GM21576 (cell line): Measurements from ENCODE around the gene FBXO4.

Source experiments
- ATAC-seq: cut with Tn5 transposase; IDR thresholded peaks from one replicate; pipeline ENCODE4 v1.9.1; 2021; ENCODE audit warnings: mild to moderate bottlenecking, moderate library complexity; ENCODE audit not compliant: unreplicated experiment

Gene FBXO4, protein sequence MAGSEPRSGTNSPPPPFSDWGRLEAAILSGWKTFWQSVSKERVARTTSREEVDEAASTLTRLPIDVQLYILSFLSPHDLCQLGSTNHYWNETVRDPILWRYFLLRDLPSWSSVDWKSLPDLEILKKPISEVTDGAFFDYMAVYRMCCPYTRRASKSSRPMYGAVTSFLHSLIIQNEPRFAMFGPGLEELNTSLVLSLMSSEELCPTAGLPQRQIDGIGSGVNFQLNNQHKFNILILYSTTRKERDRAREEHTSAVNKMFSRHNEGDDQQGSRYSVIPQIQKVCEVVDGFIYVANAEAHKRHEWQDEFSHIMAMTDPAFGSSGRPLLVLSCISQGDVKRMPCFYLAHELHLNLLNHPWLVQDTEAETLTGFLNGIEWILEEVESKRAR

DNA sequence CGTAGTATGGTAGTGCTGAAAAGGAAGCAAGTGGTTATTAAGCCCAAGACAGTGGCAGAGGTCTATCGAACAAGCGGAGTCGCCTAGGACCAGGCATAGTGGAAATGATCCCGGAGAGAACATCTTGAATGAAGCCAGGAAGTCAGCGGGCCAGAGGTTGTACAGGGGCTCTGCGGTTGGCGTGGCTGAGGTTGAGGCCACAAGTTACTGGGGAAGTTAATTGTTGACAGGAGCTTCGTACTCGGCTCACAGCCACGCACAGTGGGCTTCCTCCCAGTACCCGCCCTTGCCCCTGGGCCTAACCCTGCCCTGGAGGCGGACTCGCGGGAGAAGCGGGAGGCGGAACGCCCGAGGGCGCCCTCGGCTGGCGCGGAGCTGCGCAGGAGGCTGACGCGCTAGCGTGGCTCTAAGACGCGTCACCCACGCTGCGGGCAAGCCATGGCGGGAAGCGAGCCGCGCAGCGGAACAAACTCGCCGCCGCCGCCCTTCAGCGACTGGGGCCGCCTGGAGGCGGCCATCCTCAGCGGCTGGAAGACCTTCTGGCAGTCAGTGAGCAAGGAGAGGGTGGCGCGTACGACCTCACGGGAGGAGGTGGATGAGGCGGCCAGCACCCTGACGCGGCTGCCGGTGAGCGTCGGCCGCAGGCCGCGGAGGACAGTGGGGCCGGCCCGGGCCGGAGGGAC, at the start of gene FBXO4:
FBXO4 (plus strand) TSS at position 410 of the 683 bp plus-strand sequence; CDS start at position 439, 29 bp downstream.
- peak; percentile 96 for ATAC-seq

GRCh38 chr5:41876678-41877077, 48.4 kb upstream of the FBXO4 start:
- no peak for ATAC-seq

DNA sequence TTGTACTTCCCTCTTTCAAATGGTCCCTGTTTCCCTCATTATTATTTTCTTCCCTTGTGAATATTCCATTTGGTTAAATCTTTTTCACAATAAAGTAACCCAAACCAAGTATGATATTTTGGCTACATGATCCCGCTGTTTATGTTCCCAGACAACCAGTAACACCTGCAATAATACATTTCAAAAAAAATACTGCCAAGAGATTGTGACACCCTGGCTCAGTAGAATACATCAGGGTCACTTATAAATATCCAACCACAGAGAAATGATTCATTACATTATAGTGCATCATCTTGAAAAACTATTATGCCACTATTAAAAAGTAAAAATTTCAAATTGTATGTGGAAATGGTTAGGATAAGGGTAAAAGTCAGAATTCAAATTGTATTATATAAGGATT, 47.7 kb upstream of the FBXO4 start:
- no peak for ATAC-seq

DNA sequence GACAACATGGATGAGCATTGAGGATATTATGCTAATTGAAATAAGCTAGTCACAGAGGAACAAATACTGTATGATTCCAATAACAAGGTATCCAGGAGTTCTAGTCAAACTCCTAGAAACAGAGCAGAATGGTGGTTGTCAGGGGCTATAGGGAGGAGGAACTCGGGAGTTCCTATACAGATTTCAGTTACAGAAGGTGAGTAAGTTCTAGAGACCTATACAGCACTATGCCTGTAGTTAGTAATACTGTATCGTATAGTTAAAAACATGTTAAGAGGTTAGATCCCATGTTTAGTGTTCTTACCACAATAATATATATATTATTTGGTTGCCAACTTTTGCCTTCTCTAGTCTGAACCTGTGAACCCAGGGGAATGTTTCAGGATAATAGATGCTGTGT, 46.9 kb upstream of the FBXO4 start:
- ATAC-seq: no peak

DNA sequence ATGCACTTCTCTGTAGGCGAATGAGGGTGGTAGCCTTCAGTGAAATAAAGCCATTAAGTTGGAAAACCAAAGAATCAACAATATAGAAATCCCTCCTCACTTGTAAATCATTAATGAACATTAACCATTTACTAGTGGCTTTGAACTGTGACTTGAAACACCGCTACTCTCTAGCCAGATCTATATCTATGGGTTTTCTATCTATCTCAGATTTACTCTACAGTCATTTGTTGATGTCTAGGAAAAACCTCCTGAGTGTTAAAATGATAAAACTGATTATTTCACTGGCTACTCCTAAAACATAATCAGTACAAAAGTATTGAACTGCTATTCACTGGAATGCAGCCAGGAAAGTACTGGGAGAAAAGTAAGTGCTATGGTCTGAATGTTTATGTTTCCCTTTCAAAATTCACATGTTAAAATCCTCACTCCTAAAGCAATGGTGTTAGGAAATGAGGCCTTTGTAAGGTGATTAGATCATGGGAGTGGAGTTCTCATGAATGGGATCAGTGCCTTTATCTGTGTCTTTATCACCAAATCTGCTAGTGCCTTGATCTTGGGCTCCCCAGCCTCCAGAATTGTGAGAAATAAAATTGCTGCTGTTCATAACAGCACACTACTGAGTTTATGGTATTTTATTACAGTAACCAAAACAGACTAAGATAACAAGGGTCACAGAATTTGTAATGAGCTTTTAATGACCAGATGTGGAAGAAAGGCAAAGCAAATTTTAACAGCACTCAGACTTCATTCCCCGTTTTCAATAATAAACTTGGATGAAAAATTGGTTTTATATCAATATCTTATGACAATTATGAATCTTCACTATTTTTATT, 46.2 kb upstream of the FBXO4 start:
- no peak for ATAC-seq

DNA sequence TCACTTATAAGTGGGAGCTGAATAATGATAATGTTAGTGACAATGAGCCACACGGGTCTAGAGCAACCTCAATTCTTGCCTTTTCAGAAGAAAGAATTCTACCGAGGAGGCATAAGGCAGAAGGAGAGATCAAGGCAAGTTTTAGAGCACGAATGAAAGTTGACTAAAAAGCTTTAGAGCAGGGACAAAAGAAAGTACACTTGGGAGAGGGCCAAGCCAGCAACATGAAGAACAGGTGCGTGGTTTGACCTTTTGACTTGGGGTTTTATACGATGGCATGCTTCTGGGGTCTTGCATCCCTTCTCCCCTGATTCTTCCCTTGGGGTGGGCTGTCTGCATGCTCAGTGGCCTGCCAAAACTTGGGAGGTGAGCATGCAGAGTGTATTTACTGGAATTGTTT, 42.3 kb upstream of the FBXO4 start:
- no peak for ATAC-seq

DNA sequence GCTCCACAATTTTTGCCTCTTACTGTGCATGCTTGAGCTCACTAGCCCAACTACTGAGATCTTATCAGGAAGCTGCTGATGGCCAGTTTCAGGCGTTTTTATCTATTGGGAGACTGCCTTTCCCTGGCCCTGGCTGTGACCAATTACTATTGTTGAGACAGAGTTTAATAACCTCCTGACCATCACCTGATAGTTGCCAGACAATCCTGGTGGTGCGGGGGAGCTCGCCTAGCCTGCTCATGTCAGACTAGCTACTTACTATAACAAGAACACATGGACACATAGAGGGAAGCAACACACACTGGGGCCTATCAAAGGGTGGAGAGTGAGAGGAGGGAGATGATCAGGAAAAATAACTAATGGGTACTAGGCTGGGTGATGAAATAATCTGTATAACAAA, 41.8 kb upstream of the FBXO4 start:
- ATAC-seq: no peak

DNA sequence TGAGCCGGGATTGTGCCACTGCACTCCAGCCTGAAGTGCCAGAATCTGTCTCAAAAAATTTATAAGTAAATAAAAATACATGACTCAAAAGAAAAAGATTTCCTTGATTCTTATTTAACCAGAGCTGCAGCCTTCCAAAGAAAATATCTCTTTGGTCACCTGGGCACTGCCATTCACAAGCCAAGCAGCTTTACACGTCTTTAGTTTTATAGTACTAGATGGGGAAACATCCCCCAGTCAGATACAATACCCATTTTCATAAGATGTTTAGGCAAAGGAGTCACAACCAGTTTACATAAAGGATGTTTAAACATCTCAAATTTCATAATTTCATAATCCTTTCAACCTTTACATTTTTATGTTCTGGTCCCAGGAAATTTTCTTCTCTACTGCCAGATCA, 41.1 kb upstream of the FBXO4 start:
- no peak for ATAC-seq

GRCh38 chr5:41885286-41885685, 39.8 kb upstream of the FBXO4 start:
- no peak for ATAC-seq

DNA sequence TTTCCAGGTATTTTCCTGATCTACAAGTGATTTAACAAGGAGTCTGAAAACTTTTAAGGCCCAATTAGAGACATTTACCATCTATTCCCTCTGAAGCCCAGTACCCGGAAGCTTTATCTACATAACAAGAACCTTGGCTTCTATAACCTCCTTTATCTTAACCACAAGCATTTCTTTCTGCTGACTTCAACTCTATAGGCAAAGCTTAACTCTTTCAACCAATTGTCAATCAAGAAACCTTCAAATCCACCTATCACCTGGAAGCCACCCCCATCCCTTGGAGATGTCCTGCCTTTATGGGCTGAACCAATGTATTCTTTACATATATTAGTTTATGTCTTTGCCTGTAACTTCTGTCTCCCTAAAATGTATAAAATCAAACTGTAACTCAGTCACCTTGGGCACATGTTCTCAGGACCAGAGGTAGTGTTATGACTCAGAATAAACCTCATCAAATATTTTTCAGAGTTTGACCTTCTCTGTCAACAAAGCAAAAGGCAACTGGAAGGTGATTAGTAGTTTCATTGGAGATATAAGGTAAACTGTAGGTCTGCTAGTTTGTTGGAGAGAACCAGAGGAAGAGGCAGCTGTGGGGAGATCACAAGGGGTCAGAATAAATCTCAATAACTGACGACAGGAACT, 33.9 kb upstream of the FBXO4 start:
- ATAC-seq: no peak

DNA sequence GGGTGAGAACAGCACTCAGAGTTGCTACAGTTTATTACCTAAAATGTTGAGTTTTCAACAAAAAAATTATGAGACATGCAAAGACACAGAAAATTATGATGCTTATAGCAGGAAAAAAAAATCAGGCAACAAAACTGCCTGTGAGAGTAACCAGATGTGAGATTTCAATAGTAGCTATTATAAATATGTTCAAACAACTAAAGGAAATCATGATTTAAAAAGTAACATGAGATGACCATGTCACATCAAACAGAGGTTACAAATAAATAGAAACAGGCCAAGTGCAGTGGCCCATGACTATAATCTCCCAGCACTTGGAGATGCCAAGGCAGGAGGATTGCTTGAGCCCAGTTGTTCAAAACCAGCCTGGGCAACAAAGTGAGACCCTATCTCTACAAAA, 33.0 kb upstream of the FBXO4 start:
- no peak for ATAC-seq

- peak; percentile 70 for ATAC-seq
Measured at GRCh38 chr5:41893074-41893851, 31.8 kb upstream of the FBXO4 start.

- ATAC-seq: no peak
Measured at GRCh38 chr5:41896230-41896629, 28.9 kb upstream of the FBXO4 start.

- no peak for ATAC-seq
Measured at GRCh38 chr5:41903382-41903891, 21.6 kb upstream of the FBXO4 start.

- peak; percentile 99 for ATAC-seq
Measured at GRCh38 chr5:41903892-41904799, 20.9 kb upstream of the FBXO4 start, which contains the start of gene RIMOC1. RIMOC1 (plus strand) TSS chr5:41904344; CDS start chr5:41904368, 24 bp downstream.

GRCh38 chr5:41906151-41906550, 18.9 kb upstream of the FBXO4 start:
- no peak for ATAC-seq

- ATAC-seq: no peak
Measured at GRCh38 chr5:41908374-41909079, 16.6 kb upstream of the FBXO4 start.

DNA sequence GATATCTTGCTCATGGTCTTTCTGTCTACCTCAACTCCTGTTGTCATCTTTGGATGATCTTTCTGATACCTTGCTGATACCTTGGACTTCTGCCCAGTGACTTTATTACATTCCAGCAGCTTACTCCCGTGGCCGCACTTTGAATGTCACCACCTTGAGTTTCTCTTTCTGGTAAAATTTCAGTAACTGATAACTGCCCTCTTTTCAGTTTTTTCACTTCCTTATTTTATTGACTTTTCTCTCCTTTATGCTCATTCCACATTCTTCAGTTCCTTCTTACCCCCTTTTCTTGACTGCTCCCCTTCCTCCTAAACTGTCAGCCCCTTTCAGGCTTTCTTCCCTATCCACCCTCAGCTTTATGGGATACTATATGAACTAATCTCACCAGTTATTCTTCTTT, 7.0 kb upstream of the FBXO4 start:
- ATAC-seq: peak; percentile 61
